C4-2B (cell line): ENCODE data around the gene KRT82.

Experiments
- ZFX ChIP-seq: fragments of 450-650 bp; IDR thresholded peaks from 2 replicates; pipeline ENCODE4 v1.6.1; 2017
- TF ChIP-seq, protein P1 (sequence below): fragments of 450-650 bp; conservative IDR thresholded peaks from 2 replicates; pipeline ENCODE4 v1.5.1; 2017; ENCODE audit warnings: mild to moderate bottlenecking

- TF ChIP-seq, protein P1, sequence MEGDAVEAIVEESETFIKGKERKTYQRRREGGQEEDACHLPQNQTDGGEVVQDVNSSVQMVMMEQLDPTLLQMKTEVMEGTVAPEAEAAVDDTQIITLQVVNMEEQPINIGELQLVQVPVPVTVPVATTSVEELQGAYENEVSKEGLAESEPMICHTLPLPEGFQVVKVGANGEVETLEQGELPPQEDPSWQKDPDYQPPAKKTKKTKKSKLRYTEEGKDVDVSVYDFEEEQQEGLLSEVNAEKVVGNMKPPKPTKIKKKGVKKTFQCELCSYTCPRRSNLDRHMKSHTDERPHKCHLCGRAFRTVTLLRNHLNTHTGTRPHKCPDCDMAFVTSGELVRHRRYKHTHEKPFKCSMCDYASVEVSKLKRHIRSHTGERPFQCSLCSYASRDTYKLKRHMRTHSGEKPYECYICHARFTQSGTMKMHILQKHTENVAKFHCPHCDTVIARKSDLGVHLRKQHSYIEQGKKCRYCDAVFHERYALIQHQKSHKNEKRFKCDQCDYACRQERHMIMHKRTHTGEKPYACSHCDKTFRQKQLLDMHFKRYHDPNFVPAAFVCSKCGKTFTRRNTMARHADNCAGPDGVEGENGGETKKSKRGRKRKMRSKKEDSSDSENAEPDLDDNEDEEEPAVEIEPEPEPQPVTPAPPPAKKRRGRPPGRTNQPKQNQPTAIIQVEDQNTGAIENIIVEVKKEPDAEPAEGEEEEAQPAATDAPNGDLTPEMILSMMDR = no peak
- TF ChIP-seq ZFX = no peak
Measured at GRCh38 chr12:52364901-52365489, 41.1 kb downstream of the KRT82 start.
